Measurements from ENCODE around the gene PRKD1.

GRCh38 chr14:29832042-29832441 is 95.6 kb downstream of the PRKD1 start:
- TF ChIP-seq POLR2AphosphoS5 (IDR thresholded peaks at IDR 0.05) (no peak), POLR2A (IDR thresholded peaks at IDR 0.05) (no peak), EP300 (IDR thresholded peaks at IDR 0.05; ENCODE audit: low read depth) (no peak)
- TF ChIP-seq, protein P1, sequence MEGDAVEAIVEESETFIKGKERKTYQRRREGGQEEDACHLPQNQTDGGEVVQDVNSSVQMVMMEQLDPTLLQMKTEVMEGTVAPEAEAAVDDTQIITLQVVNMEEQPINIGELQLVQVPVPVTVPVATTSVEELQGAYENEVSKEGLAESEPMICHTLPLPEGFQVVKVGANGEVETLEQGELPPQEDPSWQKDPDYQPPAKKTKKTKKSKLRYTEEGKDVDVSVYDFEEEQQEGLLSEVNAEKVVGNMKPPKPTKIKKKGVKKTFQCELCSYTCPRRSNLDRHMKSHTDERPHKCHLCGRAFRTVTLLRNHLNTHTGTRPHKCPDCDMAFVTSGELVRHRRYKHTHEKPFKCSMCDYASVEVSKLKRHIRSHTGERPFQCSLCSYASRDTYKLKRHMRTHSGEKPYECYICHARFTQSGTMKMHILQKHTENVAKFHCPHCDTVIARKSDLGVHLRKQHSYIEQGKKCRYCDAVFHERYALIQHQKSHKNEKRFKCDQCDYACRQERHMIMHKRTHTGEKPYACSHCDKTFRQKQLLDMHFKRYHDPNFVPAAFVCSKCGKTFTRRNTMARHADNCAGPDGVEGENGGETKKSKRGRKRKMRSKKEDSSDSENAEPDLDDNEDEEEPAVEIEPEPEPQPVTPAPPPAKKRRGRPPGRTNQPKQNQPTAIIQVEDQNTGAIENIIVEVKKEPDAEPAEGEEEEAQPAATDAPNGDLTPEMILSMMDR (IDR thresholded peaks at IDR 0.05): no peak
